OCI-LY3 (cell line): ENCODE measurements around the gene SCARB1.

Experiments used
- CTCF ChIP-seq: fragments of 200-600, 300-600 bp; sonication (generic); IDR thresholded peaks from 2 replicates; pipeline ENCODE4 v1.5.1; 2014; ENCODE audit warnings: antibody characterized with exemption, low read length, low read depth
- EZH2phosphoT487 ChIP-seq: fragments of 200-600 bp; shearing (Covaris generic); IDR thresholded peaks from 2 replicates; pipeline ENCODE4 v1.6.1; 2018; ENCODE audit warnings: antibody characterized with exemption, mixed run types, low read depth

- no peak for TF ChIP-seq CTCF
- TF ChIP-seq EZH2phosphoT487, result no peak
Measured at GRCh38 chr12:124820199-124820598, 43.5 kb downstream of the SCARB1 start.
